GM12874 (cell line): Measurements from ENCODE around the gene PLA2R1.

Source experiments
- CTCF ChIP-seq: IDR thresholded peaks from 2 replicates; pipeline ENCODE4 v1.5.1; 2011; ENCODE audit warnings: low read depth, mild to moderate bottlenecking, control low read depth, low read length, moderate library complexity; ENCODE audit not compliant: insufficient read depth

Gene PLA2R1

GRCh38 chr2:159976527-159977160 lies 85.8 kb downstream of the PLA2R1 start:
- TF ChIP-seq CTCF: no peak

GRCh38 chr2:159973325-159973724 lies 89.1 kb downstream of the PLA2R1 start:
- no peak for TF ChIP-seq CTCF

GRCh38 chr2:159971365-159972152 lies 90.9 kb downstream of the PLA2R1 start:
- no peak for TF ChIP-seq CTCF

- peak; percentile 59 for TF ChIP-seq CTCF
Observed at GRCh38 chr2:159968279-159968900, 94.0 kb downstream of the PLA2R1 start.

- TF ChIP-seq CTCF: no peak
Observed at GRCh38 chr2:159963700-159964099, 98.7 kb downstream of the PLA2R1 start.

GRCh38 chr2:159961451-159961850 lies 101.0 kb downstream of the PLA2R1 start:
- TF ChIP-seq CTCF: no peak

GRCh38 chr2:159961037-159961436 lies 101.4 kb downstream of the PLA2R1 start:
- no peak for TF ChIP-seq CTCF
